Upper lobe of left lung (tissue), 4 donors: ENCODE results near the gene WDFY3.

Experiments
- CTCF ChIP-seq, 6 experiments: fragments of 450-650 bp in 4 of 6; fragments of 200-600 bp in 2 of 6; sonication (generic) in 2 of 6; IDR thresholded peaks; one replicate each; pipeline ENCODE4 v1.5.1; 2016 to 2019; ENCODE audit warnings: antibody characterized with exemption in 6 of 6
- POLR2A ChIP-seq, 4 donors: fragments of 450-650 bp; IDR thresholded peaks; one replicate each; pipeline ENCODE4 v1.5.1; 2016 to 2017; ENCODE audit warnings: antibody characterized with exemption in 4 of 4, mild to moderate bottlenecking in 2 of 4
- POLR2AphosphoS5 ChIP-seq, 2 donors: sonication (generic); formaldehyde crosslinking; IDR thresholded peaks; one replicate each; pipeline ENCODE4 v1.5.1; 2017; ENCODE audit warnings: antibody characterized with exemption in 2 of 2

GRCh38 chr4:84750960-84751283 is 215.6 kb downstream of the WDFY3 start:
- TF ChIP-seq POLR2A (IDR thresholded peaks at IDR 0.05) (no peak), CTCF (IDR thresholded peaks at IDR 0.05) (no peak), POLR2AphosphoS5 (IDR thresholded peaks at IDR 0.05) (no peak)
